ENCODE results near the gene OSGIN1.

The OSGIN1 gene

DNA sequence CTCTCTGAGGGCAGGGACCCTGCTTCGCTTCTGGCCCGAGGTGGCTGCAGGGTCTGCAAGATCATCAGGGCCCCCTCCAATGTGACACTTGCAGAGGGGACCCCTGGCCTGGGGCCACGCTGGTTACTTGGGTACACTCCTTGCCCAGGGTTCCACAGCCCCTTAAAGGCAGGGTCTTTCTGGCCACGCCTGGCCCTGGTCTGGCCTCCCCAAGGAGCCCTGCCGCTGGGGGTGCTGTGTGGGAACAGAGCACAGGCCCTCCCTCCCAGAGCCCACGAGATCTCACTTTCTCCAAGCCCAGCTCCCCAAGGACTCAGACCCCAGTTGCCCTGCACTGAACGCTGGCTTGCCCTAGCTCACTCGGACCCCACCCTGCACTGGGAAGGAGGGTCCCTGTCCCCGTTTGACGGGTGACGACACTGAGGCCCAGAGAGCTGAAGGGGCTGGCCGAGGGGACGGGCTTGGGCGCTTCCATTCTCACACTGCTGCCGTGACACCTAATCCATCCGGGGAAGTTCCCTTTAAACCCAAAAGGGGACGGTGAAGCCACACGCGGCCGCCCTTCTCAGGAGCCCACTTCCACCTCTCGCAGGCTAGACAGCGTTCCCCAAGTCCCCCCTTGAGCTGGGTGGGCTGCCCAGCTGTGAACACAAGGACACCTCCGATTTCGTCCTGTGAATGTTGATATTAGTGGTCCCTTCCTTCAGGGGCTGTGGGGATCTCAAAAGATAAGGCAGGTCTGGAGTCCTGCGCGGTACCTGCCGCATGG, 26.9 kb upstream of the OSGIN1 start:
- in situ Hi-C loops (cut with HindIII; ENCODE audit: low sequenced_read_pairs): loop anchor here (5.0 kb wide), 1 partner anchor 84 kb away; no protein-coding TSS in a partner anchor

DNA sequence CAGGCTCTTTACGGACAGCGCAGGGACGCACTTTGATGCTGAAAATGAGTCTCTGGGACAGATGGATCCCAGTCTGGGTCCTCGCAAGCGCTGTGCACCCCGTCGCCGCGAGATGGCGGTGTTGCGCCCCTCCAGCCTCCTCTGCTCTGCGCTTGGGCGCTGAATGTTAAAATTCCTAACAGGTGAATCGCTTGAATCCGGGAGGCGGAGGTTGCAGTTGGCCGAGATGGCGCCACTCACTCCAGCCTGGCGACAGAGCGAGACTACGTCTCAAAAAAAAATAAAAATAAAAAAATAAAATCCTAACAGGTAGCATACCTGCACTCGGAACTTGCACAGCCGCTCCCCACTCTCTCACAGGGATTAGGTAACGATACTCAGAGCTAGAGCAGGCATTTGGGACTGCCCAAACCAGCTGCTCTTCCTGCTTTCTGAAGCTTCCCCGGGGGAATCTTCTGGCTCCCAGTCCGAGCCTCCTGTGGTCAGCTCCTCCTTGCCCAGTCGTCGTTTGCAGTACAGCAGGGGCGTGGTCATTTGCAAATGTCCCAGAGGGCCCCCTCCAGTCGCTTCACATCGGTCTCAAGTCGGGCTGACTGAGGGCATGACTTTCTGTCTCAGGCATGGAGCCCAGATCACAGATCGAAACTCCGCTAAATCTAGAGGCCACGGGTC, 26.2 kb upstream of the OSGIN1 start:
- in situ Hi-C loops (cut with HindIII; ENCODE audit: low sequenced_read_pairs): loop anchor here (5.0 kb wide), 1 partner anchor 85 kb away; no protein-coding TSS in a partner anchor

DNA sequence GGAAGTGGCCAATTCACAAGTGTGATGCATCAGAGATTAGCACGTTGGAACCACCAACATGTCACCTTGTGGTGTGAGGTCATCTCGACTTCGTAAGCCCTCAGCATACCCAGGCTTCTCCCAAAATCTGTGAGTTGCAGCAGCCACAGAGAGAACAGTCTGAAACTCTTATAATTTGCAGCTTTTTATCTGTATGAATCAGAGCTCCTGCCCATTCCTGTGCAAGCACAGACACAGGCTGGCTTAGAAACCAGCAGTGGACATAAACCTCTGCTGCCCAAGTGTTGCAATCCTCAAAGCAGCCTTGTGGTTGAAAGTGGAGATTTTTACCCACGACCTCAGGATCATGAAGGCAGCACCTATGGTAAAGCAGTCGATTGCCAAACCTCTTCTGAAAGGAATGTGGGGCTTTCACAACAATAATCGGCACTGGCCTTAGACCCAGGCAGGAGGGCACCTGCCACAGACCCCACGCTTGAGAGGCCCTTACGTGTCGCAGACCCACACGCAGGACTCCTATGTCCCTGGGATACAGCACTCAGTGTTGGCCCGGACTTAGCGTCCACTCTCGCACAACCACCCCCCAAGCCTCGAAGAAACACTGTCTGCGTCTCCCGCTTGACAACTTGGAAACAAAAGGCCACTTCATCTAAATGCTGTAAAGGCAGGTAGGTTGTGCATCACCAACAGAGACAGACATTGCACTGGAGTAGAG, 24.5 kb upstream of the OSGIN1 start:
- in situ Hi-C loops (cut with HindIII; ENCODE audit: low sequenced_read_pairs): loop anchor here (5.0 kb wide), 1 partner anchor 86 kb away; no protein-coding TSS in a partner anchor

DNA sequence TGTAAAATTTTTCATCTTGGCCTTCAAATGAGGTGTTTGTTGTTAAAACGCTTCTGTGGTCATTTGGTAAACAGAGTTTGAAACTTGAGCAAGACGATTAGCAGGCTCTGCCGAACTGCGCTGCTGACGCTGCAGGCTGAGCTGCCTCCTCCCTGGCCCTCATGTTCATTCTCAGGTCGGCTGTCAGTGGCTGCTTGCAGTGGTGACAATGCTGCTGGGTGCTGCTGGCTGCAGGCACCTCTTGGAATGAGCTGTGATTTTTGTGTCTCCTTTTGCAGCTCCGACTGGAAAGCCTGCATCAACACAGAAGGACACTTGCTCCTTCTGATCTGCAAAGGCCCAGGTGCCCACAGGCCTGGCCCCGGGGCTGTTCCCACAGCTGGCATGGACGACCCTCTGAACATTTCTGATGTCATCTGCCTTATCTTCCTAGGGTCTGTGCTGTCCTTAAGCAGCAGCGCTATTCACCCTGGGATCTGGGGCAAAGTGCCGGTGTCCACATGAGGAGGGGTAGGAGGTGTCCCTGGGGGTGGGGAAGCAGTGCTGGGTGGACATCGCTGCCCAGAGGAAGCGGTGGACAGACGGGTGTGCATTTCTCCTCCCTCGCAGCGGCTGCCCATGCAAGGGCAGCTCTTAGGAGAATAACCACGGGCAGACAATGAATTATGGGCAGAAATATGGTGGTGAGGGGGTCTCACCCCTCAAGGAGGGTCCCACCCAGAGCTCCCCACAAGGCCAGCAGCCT, 23.1 kb upstream of the OSGIN1 start:
- in situ Hi-C loops (cut with HindIII; ENCODE audit: low sequenced_read_pairs): loop anchor here (5.0 kb wide), 1 partner anchor 88 kb away; no protein-coding TSS in a partner anchor

DNA sequence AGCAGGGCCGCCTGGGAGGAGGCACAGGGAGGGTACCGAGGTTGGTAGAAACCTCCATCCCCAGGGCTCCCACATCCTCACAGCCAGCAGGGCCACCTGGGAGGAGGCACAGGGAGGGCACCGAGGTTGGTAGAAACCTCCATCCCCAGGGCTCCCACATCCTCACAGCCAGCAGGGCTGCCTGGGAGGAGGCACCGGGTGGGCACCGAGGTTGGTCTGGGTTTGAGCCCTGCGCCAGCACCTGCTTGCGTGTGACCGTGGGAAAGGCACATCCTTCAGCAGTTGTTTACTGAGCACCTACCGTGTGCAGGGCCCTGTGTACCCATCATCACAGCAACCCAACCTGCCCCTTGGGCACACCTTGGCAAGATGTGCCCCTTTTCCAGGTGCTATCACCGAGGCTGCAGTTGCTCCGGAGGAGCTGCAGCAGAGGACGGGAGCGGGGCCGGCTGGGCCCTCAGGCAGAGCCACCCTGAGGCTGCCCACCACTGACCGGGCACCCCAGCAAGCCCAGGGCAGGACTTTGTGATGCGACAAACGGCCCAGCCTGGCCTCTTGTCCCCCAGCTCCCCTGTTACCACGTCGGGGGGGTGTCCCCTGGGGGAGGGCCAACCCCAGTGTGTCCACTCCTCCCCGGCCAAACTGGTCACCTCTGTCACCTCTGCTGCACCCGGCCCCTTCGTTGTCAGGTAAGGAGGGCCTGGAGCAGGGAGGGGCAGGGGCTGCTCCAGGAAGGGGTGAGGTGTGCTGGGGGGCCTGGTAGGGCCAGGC, 22.1 kb upstream of the OSGIN1 start:
- in situ Hi-C loops (cut with HindIII; ENCODE audit: low sequenced_read_pairs): no loop called here

DNA sequence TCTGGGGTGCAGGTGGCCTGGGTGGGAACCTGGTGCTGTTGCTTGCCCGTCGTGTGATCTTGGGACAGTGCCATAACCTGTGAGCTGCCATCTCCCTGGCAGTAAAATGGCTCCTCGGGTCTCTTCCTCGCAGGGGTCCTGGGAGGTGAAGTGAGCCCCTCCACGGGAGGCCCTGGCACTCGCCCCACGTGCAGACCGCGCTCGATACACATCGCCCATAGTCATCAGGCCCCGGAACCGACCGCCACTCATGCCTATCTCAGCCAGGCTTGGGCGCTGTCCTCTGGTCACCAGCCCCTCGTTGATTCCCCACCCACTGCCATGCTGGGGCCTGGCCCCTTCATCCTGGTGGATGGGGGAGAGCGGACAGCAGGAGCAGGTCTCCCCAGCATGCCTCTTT, 21.5 kb upstream of the OSGIN1 start:
- in situ Hi-C loops (cut with HindIII; ENCODE audit: low sequenced_read_pairs): no loop called here

DNA sequence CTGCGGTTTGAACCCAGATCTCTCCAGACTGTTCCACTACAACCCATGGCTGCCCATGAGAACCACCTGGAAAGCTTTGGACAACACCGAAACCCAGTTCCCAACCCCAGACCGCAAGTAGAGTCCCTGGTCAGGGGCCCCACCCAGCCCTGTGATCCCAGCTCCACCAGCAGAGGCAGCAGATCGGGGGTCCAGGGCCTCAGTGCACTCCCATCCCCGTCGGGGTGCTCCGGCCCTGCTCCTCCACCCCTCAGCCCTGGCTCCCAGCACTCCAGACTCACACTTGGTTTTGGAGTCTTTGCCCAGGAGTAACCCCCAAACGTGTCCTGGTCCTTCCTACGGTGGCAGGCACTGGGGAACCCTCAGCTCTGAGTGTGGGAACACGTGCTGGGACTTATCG, 20.7 kb upstream of the OSGIN1 start:
- in situ Hi-C loops (cut with HindIII; ENCODE audit: low sequenced_read_pairs): no loop called here

DNA sequence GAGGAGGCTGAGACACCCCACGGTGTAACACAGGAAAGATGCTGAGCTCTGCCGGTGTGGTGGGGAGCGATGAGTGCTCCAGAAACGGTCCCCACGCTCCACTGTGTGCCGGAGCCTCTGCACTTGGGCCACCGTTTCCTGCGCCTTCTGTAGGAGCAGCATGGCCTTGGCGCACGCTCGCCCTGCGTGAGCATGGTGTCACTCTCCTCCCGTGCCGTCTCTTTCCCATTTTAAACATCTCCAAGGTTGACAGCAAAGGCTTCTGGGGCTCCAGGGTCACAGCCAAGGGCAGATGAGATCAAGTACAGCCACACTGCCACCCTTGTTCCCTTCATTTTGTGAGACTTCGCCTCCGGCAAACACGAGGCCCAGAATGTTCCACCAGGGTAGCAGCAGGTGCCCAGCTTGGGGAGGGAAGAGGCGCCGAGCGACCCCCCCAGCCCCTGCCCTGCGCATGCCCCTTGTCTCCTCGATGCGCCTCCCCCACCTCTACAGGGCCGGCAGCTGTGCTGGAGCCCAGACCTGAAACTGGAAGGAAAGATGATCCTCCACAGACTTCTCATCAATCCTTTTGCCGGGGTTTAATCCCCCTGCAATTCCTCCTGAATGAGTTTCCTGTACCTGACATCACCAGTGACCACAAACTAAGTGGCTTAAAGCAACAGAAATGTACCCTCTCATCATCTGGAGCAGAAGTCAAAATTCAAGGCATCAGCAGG, 19.9 kb upstream of the OSGIN1 start:
- in situ Hi-C loops (cut with HindIII; ENCODE audit: low sequenced_read_pairs): no loop called here

DNA sequence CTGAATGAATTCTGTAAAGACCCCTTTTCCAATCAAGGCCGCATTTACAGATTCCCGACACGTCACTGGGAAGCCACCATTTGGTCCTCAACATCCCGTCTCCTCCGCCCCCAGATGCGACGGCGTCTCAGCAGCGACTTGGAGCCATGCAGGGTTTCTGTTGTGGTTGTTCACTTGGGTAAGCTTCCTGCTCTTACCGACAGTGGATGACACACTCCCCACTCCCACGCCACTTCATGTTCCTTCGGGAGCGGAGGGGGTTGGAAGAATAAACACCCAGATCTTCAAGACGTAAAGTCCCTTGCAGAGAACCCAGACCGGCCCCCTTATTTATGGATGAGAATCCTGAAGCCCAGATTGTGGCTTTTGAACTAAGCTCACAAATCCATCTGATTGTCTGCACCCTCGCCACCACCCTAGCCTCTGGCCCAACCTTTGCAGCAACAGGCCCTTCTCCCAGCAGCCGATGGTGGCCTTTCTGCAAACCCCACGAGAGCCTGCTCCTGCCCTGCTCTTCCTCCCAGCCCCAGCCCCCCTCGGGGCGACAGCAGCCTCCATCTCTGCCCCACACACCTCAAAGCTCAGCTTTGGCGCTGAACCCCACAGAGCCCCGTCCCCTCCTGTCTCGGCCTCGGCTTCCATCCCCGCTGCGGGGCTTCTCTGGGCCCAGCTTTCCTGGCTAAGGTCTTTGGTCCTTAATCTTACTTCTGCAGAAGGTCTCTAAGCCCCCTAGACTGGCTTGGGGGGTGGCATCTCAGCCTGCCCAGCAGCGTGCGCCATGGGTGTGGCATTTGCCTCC, 19.0 kb upstream of the OSGIN1 start:
- in situ Hi-C loops (cut with HindIII; ENCODE audit: low sequenced_read_pairs): no loop called here

DNA sequence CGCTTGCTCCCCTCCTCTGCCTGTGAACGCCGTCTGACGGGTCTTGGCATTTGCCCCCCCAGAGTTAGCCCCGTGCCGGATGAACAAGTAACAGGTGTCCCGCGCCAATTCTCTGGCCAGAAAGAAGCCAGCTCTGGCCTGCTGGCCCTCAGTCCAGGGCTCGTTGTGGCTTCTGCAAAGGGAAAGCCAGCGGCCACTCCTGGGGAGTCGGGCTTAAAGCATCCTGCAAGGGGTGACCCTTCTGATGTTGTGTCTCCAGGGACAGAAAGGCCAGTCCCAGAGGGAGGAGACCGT, 18.4 kb upstream of the OSGIN1 start:
- in situ Hi-C loops (cut with HindIII; ENCODE audit: low sequenced_read_pairs): no loop called here

DNA sequence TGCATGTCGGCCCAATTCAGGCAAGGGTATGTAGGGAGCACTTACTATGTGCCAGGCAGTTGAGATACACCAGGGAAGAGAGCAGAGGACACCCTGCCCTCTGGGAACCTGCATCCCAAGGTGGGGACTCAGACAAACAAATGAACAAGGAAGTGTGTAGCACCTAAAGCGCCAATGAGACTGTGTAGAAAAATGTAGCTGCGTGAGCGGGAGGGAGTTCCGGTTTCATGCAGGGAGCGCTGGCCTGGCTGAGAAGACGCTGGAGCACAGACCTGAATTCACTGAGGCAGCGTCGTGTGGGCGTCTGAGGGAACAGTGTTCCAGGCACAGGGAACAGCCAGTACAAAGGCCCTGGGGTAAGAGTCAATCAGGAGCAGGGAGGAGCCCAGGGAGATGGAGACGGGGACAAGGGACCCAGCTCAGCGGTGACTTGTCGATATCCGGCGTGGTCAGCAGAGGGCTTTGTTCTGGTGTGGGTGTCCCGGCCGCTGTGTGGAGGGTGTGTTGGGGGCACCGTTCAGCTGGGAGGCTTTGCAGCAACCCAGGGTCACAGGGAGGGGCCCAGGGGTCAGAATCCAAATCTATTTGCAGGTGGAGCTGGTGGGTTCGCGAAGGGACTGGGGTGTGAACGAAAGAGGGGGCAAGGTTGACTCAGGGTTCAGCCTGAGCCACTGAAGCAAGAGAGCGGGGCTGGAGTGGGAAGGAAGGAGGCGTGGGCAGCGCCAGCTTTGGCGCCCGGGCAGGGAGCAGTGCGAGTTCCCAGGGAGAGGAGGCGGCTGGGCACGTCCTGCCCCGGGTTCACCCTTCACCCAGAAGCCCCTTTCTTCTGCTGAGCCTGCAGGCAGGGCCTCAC, 17.8 kb upstream of the OSGIN1 start:
- in situ Hi-C loops (cut with HindIII; ENCODE audit: low sequenced_read_pairs): no loop called here

DNA sequence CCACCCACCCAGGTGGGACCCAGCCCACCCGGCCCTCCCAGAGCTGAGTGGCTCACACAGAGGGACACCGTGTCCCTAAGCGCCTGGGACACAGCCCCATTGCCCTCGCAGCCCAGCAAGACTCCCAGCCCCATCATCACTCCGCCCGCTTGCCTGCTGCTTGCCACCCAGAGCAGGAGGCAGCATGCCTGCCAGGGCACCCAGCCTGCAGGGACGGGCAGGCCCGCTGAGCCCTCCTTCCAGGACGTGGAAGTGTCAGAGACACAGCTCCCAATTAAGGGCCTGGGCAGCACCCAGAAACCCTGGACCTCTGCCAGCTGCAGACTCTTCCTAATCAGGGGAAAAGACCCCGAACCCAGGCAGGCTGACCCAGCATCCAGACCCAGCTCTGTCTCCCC, 17.2 kb upstream of the OSGIN1 start:
- in situ Hi-C loops (cut with HindIII; ENCODE audit: low sequenced_read_pairs): no loop called here

DNA sequence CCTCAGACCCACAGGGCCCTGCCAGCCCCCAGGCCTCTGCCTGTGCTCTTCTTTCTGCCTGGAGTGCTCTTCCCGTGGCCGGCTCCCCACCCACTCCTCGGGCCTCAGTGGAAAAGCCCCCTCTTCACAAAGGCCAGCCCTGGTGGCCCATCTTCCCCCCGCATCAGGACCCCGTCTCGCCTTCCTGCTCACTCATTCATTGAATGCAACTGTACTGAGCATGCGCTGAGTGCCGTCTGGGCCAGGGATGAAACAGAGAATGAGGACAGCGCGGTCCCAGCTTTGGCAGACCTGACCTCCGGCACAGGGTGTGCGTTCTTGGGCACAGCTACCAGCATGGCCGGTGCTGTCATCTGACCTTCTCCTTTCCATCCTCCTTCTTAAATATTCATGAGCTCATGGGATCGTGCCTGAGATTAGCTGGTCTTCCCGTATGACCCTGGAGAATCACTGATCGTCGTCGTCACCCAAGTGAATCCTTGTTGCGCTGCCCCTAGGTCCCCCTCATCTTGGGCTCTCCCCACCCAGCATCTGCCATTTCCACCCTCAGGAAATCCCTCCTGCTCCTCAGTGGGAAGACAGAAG, 16.4 kb upstream of the OSGIN1 start:
- in situ Hi-C loops (cut with HindIII; ENCODE audit: low sequenced_read_pairs): no loop called here

DNA sequence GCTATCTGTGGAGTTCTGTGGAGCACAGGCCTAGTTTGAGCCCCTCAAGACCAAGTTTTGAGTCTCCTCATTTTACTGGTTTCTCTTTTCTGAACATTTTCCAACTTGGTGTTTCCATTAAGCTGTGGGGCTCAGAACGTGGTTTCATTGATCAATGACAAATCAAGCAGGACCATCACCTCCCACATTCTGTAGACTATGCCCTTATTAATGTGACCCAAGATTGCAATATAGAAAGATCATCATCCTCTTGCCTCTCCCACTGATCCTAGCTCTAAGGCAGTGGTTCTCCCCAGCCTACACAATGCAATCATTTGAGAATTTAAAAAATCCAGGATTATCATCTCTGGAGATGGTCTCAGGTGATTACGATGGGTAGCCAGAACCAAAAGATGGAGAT, 15.8 kb upstream of the OSGIN1 start:
- in situ Hi-C loops (cut with HindIII; ENCODE audit: low sequenced_read_pairs): no loop called here

DNA sequence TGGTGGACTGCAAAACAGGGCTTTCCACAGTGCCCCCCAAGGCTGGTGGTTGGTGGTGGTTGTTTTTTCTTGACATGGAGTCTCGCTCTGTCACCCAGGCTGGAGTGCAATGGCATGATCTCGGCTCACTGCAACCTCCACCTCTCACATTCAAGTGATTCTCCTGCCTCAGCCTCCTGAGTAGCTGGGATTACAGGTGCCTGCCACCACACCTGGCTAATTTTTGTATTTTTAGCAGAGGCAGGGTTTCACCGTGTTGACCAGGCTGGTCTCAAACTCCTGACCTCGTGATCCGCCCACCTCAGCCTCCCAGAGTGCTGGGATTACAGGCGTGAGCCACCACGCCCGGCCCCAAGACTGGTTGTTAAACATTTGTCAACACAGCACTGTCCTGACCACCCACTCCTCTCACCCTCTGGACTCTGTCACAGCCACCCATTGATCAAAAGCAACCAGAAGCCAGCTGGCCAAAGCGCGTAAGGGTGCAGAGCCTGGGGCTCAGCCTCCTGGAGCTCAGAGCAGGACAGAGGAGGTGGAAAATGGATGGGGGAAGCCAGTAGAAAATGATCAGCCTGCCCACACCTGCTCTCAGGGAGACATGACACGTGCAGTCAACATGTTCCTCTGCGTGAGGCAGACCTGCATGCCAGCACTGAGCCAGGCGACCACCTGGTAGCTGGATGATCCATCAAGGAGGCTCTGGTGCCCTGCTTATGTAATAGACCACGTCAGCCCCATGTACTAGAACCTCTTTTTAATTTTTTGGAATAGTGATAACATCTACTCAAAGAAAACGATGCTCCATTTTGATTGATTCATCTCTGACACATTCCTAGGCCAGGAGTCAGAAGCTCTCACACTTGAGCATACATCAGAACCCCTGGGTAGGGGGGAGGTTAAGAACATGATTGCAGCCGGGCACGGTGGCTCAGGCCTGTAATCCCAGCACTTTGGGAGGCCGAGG, 14.8 kb upstream of the OSGIN1 start:
- in situ Hi-C loops (cut with HindIII; ENCODE audit: low sequenced_read_pairs): no loop called here

DNA sequence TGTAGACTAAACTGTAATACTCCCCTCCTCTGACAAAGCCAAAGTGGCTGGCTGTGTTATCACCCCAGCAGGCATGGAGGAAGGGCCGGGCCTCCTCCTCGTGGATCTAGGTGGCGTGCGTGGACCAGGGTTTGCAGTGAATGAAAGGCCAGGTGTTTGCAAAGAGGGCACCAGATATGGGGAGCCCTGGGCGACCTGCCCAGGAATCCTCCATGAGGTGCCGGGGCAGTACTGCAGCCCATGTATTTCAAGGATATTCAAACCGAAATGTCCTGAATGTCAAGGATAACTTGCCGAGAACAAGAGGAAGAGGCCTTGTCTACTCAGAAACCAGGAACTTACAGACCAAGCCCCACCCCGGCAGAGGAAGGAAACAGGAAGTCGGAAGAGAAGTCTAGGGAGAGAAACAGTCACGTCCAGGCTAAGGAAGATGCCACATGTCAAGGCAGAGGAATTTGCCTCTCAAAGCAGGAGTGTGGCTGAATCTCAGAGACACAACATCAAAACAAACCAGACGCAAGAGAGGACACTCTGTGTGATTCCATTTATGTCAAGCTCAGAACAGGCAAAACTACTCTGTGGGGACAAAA, 13.7 kb upstream of the OSGIN1 start:
- in situ Hi-C loops (cut with HindIII; ENCODE audit: low sequenced_read_pairs): no loop called here
